Spinal cord (tissue), 10 donors: Measurements from ENCODE around the gene RASGRF2. TPM values are rescaled to one million over a fixed set of nuclear protein-coding genes. Genes with fewer than 3 reads are reported as not detected.

Source experiments
- DNase-seq, 6 donors: peaks; one replicate each; pipeline versions ENCODE4 v3.0.0 to v3.0.0-alpha.2; 2013 to 2015; ENCODE audit warnings: low spot score in 6 of 6, low read depth in 4 of 6
- H3K27ac ChIP-seq: one replicate; pipeline ENCODE4 v1.5.1; 2013; ENCODE audit warnings: low read depth, low read length, control low read depth
- H3K27me3 ChIP-seq: one replicate; pipeline ENCODE4 v1.6.1; 2013; ENCODE audit warnings: low read length; ENCODE audit not compliant: control insufficient read depth, insufficient read depth
- H3K36me3 ChIP-seq: one replicate; pipeline ENCODE4 v1.6.1; 2013; ENCODE audit warnings: low read length; ENCODE audit not compliant: control insufficient read depth, insufficient read depth
- H3K4me1 ChIP-seq: one replicate; pipeline ENCODE4 v1.6.1; 2013; ENCODE audit warnings: low read length; ENCODE audit not compliant: control insufficient read depth, insufficient read depth
- H3K4me3 ChIP-seq: one replicate; pipeline ENCODE4 v1.5.1; 2013; ENCODE audit warnings: low read depth, low read length, control low read depth
- H3K9me3 ChIP-seq: one replicate; pipeline ENCODE4 v1.6.1; 2013; ENCODE audit warnings: low read length; ENCODE audit not compliant: control insufficient read depth, insufficient read depth
- WGBS: methylation state at CpG from one replicate; pipeline ENCODE4 v1.1.5; 2013; ENCODE audit warnings: missing lambda C conversion rate; ENCODE audit not compliant: insufficient coverage; 5-methylcytosine and 5-hydroxymethylcytosine counted together
- polyA plus RNA-seq, 2 donors: library from polyadenylated mRNA; unstranded; fragments of 120-200 nt; gene quantifications; one replicate each; pipeline ENCODE4 v1.2.1, GENCODE V29; 2013; ENCODE audit not compliant: insufficient read length in 2 of 2
- total RNA-seq, 2 donors: library from RNA; depleted of rRNA in 1 of 2; stranded (reverse); fragments of 120-200 nt in 1 of 2; fragments of >200 nt in 1 of 2; gene quantifications; one replicate each; pipeline versions ENCODE4 v1.2.3 to v1.2.4, GENCODE V29; 2013 to 2014
- donor health status: healthy.

The RASGRF2 gene
- total and polyA plus RNA-seq, 4 donors, result 10.3 to 21.2 (median 14.6) TPM

GRCh38 chr5:81069990-81070389 lies 109.8 kb downstream of the RASGRF2 start:
- Histone ChIP-seq H3K36me3 (no peaks in the 10 kb centered on the region), H3K9me3 (no peaks in the 10 kb centered on the region), H3K4me3 (no peak overlapping the region), H3K4me1 (no peaks in the 10 kb centered on the region), H3K27ac (no peak overlapping the region), H3K27me3 (no peaks in the 10 kb centered on the region)
- WGBS, result 90% methylated on average over 3 of the region's 4 CpGs
- DNase-seq, result no peak

DNA sequence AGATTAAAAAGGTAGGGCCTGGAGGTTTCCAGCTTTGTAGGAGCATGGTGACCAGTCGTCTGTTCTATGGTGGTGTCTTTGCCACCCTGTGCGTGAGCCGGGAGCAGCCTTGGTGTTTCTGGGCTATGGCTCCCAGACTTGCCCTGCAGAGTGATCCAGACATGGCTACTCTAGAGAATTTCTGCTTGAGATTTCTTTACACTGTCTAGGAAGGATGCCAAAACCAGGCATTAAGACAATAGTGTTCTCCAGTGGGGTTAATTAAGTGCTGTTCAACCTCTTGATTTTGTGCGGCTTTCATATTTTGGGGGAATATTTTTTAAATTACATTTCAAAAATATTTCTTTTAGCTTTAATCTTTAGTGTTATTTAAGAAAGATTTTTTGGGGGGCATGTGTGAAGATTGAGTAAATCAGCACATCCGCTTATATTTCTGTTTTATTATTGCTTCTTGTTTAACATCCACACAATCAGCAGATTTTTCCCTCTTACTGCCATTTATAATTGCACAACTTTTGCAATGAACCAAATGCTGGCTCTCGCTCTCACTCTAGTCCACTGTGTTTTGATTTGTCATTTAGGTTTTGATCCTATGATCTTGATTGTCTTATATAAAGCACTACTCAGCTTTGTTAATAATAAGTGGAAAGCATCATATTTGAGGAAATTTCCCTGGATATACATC lies 110.5 kb downstream of the RASGRF2 start:
- no peaks in the 10 kb centered on the region for H3K4me1 ChIP-seq
- H3K36me3 ChIP-seq, result no peaks in the 10 kb centered on the region
- H3K27ac ChIP-seq, result no peak overlapping the region
- no peak overlapping the region for H3K4me3 ChIP-seq
- H3K9me3 ChIP-seq, result no peaks in the 10 kb centered on the region
- WGBS, result 94% methylated on average over 3 of the region's 6 CpGs
- peak in 1 of 6 donors; percentile 26 for DNase-seq
- H3K27me3 ChIP-seq, result no peaks in the 10 kb centered on the region

- Histone ChIP-seq H3K27ac (no peak overlapping the region), H3K27me3 (no peaks in the 10 kb centered on the region), H3K36me3 (no peaks in the 10 kb centered on the region), H3K4me1 (no peaks in the 10 kb centered on the region), H3K9me3 (no peaks in the 10 kb centered on the region), H3K4me3 (no peak overlapping the region)
- 93% methylated on average over 2 of the region's 5 CpGs for WGBS
- no peak for DNase-seq
Observed at GRCh38 chr5:81075041-81075440, 114.9 kb downstream of the RASGRF2 start.

- no peak for DNase-seq
- H3K9me3 ChIP-seq, result no peaks in the 10 kb centered on the region
- WGBS, result 97% methylated on average over 2 of the region's 2 CpGs
- H3K4me1 ChIP-seq, result no peaks in the 10 kb centered on the region
- no peaks in the 10 kb centered on the region for H3K27me3 ChIP-seq
- H3K27ac ChIP-seq, result no peak overlapping the region
- H3K4me3 ChIP-seq, result no peak overlapping the region
- no peaks in the 10 kb centered on the region for H3K36me3 ChIP-seq
Observed at GRCh38 chr5:81077105-81077504, 116.9 kb downstream of the RASGRF2 start.

GRCh38 chr5:81078930-81079329 lies 118.8 kb downstream of the RASGRF2 start:
- Histone ChIP-seq H3K4me1 (no peaks in the 10 kb centered on the region), H3K9me3 (no peaks in the 10 kb centered on the region), H3K27me3 (no peaks in the 10 kb centered on the region), H3K36me3 (no peaks in the 10 kb centered on the region), H3K4me3 (no peak overlapping the region), H3K27ac (no peak overlapping the region)
- WGBS, result 83% methylated on average over 1 of the region's 2 CpGs
- DNase-seq, result no peak

DNA sequence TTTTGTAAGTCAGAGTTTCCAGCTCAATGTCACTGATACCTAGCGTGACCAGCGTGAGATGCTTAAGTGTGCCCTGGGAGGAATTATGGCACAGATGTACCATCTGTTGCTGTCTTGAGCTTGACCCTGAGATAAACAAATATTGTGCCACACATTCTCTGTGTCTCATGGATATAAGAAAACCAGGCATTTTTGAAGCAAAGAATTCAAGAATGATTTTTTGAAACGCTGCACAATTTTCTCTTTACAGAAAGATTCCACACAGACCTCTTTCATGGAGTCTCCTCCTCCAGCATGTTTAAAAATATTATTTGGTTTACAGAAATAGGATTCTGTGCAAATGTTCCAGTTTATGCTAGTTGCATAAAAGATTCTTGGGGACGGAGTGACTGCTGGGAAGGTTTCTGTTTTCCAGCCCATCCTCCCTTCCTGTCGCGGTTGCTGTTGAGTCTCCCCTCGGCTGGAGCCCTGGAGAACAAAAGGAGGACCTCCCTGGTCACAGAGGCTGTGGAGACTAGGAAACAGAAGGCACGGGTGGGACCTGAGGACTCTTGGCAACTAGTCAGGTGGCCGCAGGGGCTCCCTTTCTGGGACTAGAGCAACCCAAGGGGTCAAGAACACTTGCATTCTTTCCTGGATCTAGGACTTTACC lies 120.8 kb downstream of the RASGRF2 start:
- no peak for DNase-seq
- Histone ChIP-seq H3K9me3 (no peaks in the 10 kb centered on the region), H3K4me3 (no peak overlapping the region), H3K27me3 (no peaks in the 10 kb centered on the region), H3K27ac (no peak overlapping the region), H3K36me3 (no peaks in the 10 kb centered on the region), H3K4me1 (no peaks in the 10 kb centered on the region)
- WGBS, result 66% methylated on average over 7 of the region's 9 CpGs

GRCh38 chr5:81081461-81081835 lies 121.3 kb downstream of the RASGRF2 start:
- no peaks in the 10 kb centered on the region for H3K36me3 ChIP-seq
- WGBS, result 81% methylated on average over 5 of the region's 8 CpGs
- no peak overlapping the region for H3K4me3 ChIP-seq
- no peaks in the 10 kb centered on the region for H3K4me1 ChIP-seq
- DNase-seq, result no peak
- no peak overlapping the region for H3K27ac ChIP-seq
- no peaks in the 10 kb centered on the region for H3K9me3 ChIP-seq
- no peaks in the 10 kb centered on the region for H3K27me3 ChIP-seq

GRCh38 chr5:81086881-81087281 lies 126.7 kb downstream of the RASGRF2 start:
- no peak overlapping the region for H3K27ac ChIP-seq
- H3K9me3 ChIP-seq, result no peaks in the 10 kb centered on the region
- H3K27me3 ChIP-seq, result no peaks in the 10 kb centered on the region
- H3K4me3 ChIP-seq, result no peak overlapping the region
- H3K4me1 ChIP-seq, result no peaks in the 10 kb centered on the region
- 94% methylated on average over 27 of the region's 27 CpGs for WGBS
- DNase-seq, result no peak
- peaks cover 4% of the 10 kb centered on the region for H3K36me3 ChIP-seq

DNA sequence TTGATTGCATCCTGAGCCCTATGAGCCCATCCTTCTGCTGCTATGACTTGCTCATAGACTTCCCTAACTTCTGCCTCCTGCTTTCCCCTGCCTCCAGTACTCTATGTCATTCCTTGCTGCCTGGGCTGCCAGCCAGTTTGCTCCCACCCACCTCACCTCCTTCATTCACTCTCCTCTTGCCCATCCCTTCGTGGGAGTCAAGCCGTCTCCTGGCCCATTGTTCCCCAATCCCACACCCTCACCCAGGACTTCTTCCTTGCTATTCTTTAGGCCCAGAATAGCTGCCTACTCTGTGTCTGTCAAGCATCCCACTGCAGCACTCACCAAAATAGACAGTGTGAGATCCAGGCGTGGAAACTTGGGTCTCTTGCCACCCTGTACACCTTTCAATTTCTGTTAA lies 131.0 kb downstream of the RASGRF2 start:
- Histone ChIP-seq H3K4me3 (no peak overlapping the region), H3K27me3 (no peaks in the 10 kb centered on the region), H3K27ac (no peak overlapping the region), H3K36me3 (peaks cover 4% of the 10 kb centered on the region), H3K9me3 (no peaks in the 10 kb centered on the region), H3K4me1 (no peaks in the 10 kb centered on the region)
- no peak for DNase-seq
- WGBS, result 60% methylated on average over 2 of the region's 3 CpGs

DNA sequence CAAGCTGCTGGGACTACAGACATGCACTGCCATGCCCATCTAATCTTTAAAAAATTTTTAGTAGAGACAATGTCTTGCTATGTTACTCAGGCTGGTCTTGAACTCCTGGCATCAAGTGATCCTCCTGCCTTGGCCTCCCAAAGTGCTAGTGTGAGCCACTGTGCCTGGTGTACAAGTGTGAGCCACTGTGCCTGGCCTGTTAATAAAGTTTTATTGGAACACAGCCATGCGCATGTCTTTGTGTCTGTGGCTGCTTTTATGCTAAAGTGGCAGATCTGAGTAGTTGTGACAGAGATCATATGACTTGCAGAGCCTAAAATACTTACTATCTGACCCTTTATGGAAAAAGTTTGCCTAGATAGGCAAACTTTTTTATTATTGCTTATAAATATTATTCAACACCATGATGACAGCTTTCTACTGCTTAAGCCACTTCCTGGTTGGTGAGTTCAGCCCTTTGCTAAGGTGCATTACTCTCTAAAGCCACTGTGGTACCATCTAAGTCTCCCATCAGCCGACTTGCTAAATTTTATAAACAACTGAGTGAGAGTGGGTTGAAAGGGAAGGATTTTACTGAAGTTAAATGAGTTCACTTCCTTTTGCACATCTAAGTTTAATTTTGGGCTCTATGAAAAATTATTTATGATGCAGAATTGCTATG lies 133.5 kb downstream of the RASGRF2 start:
- Histone ChIP-seq H3K9me3 (no peaks in the 10 kb centered on the region), H3K27me3 (no peaks in the 10 kb centered on the region), H3K27ac (no peak overlapping the region), H3K4me3 (no peak overlapping the region), H3K36me3 (no peaks in the 10 kb centered on the region), H3K4me1 (no peaks in the 10 kb centered on the region)
- no peak for DNase-seq
- no CpG with 5 or more reads among the region's 2 CpGs for WGBS
